GM19099 (cell line): ENCODE data around the gene ADAMTS4.

Source experiments
- POLR2A ChIP-seq: IDR thresholded peaks from 3 replicates; pipeline ENCODE4 v1.6.1; 2011; ENCODE audit warnings: low read depth; ENCODE audit not compliant: insufficient read length; ENCODE audit errors: extremely low read depth

The ADAMTS4 gene

GRCh38 chr1:161198897-161199431, at the start of gene ADAMTS4:
Gene ADAMTS4 (minus strand): TSS chr1:161199054. CDS start chr1:161198627, 427 bp downstream.
- TF ChIP-seq POLR2A, result no peak

GRCh38 chr1:161244888-161245287, 46.0 kb upstream of the ADAMTS4 start:
- no peak for TF ChIP-seq POLR2A

DNA sequence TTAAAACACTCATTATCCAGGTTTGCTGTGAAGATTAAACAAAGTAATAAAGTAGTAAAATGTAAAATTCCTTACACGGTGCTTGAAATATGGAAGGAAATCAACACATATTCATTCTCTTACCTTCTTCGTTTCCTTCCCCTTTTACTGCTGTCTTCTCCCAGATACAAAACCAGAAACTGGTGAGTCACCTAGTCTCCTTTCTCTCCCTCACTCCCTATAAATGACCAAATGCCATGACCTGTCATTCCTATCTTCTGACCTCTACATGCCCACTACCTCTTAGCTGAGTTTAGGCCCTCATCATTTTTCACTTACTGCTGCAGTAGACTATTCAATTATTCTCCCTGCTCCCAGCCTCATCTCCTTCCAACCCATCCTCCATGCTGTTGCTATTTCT, 43.5 kb upstream of the ADAMTS4 start:
- no peak for TF ChIP-seq POLR2A

DNA sequence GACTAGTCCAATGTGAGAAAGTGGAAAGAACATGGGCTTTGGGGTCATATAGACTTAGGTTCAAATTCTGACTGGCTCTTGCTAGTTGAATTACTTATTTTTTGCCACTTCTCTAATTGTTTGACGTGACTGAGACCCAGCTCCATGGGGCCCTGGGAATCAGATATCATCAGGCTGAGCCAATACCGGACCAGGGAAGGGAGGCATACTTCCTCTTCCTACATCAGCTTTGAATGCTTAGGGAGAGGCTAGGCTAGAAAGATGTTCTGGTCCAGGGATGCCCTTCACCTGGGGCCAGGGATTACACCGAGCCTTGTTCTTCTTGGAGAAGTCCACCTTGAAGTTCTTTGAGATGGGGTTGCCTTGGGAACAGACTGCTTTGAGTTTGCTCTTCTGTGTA, 42.8 kb upstream of the ADAMTS4 start:
- no peak for TF ChIP-seq POLR2A

DNA sequence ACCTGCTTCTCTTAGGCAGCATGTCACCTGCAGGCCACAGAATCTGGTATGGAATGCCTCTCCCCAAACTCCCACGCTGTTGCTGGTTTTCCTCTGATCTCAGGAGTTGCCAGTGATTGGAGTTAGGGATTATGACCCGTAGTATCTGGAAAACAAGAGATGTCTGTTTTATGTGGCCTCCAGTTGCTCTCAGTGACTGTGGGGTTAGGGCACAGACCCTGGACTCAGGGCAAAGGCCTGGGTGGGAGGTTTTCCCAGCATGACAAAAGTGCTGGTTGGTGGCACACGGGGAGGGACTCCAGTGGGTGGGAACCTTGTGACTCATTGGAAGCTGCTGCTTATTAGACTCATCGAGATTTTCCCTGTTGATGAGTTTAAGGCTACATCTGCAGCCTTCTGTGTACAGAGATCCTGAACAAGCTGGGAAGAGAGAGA, 39.2 kb upstream of the ADAMTS4 start, which contains the start of gene NR1I3:
TSS of gene NR1I3 (minus strand) at position 165 of the 435 bp plus-strand sequence. CDS start 1,638 bp downstream, outside the sequence.
- TF ChIP-seq POLR2A, result no peak

DNA sequence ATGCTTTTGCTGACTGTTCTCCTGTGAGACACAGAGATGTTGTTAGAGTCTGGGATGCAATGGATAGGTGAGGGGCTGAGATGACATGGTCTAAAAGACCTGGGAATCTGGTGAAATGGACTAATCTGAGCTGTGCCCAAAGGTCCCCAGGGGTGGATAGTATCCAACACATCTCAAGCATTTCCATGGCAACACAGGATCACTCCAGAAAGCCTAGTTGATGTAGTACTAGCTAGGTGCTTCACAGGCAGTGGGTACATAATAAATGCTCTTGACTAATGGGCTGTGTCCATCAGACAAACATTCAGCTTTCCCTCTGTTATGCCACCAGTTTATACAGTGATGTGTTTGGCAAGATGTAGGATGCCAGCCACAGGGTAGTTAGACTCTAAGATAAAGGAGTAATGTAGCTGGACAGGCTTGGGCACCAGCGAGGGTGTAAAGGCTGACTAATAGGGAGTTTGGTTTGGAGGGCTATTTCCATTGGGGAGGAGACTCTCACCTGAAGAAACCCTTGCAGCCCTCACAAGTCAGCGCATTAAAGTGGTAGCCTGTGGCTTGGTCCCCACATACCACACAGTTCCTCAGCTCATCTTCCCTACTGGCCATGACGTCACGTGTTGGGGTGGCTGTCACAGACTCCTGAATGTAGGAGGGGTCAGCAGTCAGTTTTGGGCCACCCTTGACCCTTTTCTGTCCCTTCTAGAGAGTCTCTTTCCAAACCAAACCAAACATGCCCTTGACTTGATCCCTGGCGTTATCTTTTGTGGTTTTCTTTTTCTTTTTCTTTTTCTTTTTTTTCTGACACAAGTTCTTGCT, 37.3 kb upstream of the ADAMTS4 start:
- no peak for TF ChIP-seq POLR2A

DNA sequence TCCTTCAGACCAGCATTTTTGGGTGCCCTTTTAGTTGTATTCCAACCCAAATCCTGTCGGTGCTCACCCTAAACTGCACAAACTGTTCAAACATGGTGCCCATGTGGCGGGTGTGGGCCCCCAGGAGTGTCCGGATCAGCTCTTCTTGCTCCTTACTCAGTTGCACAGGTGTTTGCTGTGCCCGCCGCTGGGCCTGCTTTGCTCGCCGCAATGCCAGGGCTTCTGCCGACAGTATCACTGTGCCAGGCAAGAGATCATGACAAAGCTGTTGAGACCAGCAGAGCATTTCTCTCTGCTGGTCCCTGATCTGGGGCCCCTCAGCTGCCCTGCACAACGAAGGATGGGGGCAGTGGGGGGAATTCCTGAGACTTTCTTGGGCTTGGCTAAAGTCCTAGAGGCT, 34.2 kb upstream of the ADAMTS4 start:
- TF ChIP-seq POLR2A, result no peak

DNA sequence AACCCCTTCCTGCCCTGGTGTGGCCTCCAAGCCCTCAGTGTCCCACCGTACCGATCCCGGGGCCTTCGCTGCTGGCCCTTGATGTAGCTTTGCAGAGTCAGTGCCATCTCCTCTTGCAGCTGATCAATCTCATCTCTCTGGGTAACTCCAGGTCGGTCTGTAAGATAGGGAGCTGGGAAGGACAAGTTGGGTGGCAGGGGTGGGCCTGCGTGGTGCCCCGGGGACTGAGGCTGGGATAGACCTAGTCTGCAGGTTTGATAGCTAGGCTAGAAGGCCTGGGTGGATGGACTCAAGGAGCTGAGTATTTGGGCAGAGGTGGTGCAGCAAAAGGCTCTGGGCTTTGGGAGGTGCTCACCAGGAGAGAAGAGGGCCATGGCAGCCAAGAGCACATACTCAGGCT, 31.9 kb upstream of the ADAMTS4 start:
- TF ChIP-seq POLR2A, result no peak

DNA sequence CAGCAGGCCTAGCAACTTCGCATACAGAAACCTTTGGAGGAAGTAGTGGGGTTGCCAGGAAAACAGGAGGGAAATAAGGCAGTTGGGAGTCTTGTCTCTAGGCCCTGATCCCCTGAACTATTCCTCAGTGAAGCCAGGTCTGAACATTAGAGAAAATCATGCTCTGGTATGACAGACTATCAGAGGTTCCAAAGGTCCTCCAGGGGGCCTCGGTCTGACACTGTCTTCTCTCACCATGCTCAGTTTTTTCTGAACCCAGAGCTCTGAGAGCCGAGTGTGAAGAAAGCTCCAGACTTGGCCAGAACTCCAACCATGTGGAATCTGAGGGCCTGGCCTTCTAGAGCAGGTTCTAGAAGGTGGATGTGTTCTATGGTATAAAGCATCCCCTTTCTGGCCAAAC, 31.0 kb upstream of the ADAMTS4 start:
- no peak for TF ChIP-seq POLR2A

DNA sequence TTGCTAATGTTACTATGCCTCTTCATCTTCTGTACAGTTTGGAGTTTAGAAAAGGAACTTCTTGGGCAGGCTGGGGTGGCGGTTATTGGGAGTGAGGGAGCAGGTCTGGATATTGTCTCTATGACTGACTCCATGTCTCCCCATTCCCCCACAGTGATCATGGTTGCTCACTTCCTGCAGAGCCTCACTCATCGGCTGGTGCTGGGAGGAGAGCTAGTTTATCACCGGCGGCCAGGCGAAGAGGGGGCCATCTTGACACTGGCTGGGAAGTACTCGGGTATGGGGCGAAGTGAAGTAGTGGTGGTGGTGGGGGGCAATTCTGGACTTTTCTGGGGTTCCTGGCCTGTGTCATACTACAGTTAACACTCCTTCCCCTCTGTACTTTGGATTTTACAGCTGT, 29.2 kb upstream of the ADAMTS4 start:
- no peak for TF ChIP-seq POLR2A

DNA sequence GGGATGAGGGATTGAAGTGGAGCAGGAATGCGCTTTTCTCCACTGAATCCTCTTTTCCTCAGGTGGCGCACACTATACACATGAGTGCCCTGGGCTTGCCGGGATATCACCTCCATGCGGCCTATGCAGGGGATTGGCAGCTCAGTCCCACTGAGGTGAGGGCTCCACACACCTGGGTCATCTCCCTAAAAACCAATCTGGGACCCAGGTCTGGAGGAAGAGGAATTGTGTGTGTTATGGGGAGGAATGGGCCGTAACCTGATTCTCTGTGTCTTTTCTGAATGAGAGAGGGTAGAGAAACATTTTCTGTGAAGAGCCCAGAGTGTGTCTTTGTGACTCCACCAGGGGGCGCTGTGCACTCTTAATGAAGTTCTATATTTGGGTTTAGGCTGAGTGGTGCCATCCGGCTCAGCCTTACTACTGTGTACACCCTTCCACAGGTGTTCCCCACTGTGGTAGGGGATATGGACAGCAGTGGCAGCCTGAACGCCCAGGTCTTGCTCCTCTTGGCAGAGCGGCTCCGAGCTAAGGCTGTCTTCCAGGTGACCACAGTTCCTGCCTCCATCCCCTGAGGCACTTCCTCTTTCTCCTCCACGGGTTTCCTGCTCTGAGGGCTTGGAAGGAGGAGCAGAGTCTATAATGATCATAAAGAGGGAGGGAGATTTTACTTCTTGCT, 28.5 kb upstream of the ADAMTS4 start:
- no peak for TF ChIP-seq POLR2A

DNA sequence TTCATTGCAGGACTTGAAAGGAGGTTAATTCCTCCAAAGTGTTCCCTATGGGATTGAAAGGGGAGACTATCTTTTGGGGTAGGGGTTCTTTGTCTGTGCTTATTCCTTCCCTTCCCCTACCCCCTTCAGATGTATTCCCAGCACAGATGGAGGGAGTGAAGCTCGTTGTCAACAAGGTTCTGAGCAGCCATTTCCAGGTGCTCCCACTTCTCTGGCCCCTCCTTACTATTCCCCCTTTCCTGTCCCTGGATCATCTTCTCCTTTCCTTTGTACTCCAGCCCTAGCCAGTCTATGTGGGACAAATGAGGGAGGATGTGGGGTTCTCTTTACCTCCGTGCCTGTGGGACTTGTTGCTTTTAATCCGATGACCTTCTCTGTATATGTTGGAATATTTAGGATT, 27.9 kb upstream of the ADAMTS4 start:
- no peak for TF ChIP-seq POLR2A

DNA sequence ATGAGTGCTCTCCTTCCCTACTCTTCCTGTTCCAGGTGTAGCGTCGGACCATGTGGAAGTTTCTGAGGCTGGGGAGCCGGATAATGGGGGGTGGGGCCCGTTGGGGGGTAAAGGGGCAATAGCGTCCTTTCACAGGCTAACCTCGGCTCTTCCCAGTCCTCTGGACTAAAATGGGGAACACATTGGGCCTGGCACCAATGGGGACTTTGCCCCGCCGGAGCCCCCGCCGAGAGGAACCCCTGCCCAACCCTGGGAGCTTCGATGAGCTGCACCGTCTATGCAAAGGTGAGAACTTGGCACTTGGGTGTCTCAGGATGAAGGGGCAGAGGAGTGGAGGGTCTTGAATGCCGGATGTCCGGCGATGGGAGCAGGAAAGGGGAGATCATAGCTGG, 27.5 kb upstream of the ADAMTS4 start:
- no peak for TF ChIP-seq POLR2A

GRCh38 chr1:161225534-161226319, 26.9 kb upstream of the ADAMTS4 start, which contains the start of gene TOMM40L:
Gene TOMM40L (plus strand): TSS chr1:161226060. CDS start chr1:161226490, 430 bp downstream.
- peak; percentile 63 for TF ChIP-seq POLR2A

DNA sequence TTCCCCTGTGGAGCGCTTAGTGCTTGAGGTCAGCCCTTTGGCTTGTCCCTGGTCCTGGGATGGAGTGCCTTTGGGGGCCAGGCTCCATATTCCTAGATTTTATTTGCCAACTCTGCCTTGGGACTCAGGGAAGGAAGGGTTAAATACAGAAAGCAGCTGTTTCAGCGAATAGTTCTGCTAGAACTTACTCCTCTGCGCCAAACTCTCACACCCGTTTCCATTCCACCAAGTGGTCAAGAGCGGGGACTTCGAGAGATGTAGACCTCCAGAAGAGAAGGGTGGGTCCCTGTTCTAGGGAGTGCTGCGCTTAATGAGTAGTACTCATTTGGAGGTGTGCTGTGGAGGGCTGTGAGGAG, 26.3 kb upstream of the ADAMTS4 start:
- TF ChIP-seq POLR2A, result no peak
